D721Med (cell line): ENCODE data around the gene MAP1LC3B2.

ENCODE experiments used
- DNase-seq: peaks from one replicate; pipeline ENCODE4 v3.0.0; 2011; ENCODE audit warnings: low spot score; ENCODE audit not compliant: insufficient read length
- FAIRE-seq: peaks from 2 replicates; lab custom pipeline; 2011; peaks lifted over from hg19 to GRCh38; lab: Jason Lieb, UNC
- CTCF ChIP-seq: IDR thresholded peaks from 2 replicates; pipeline ENCODE4 v1.5.1; 2012; ENCODE audit warnings: mild to moderate bottlenecking, control low read depth; ENCODE audit not compliant: insufficient read depth; ENCODE audit errors: missing control alignments

MAP1LC3B2 gene

GRCh38 chr12:116520801-116521471, 38.2 kb upstream of the MAP1LC3B2 start:
- no peak for DNase-seq
- FAIRE-seq = no peak
- TF ChIP-seq CTCF = no peak

- TF ChIP-seq CTCF = no peak
- no peak for DNase-seq
- no peak for FAIRE-seq
Observed at GRCh38 chr12:116524311-116524710, 34.9 kb upstream of the MAP1LC3B2 start.

- TF ChIP-seq CTCF = no peak
- DNase-seq (no peak), FAIRE-seq (no peak)
Observed at GRCh38 chr12:116524964-116525379, 34.2 kb upstream of the MAP1LC3B2 start.

GRCh38 chr12:116525418-116526001, 33.7 kb upstream of the MAP1LC3B2 start:
- DNase-seq (no peak), FAIRE-seq (no peak)
- TF ChIP-seq CTCF = no peak

DNA sequence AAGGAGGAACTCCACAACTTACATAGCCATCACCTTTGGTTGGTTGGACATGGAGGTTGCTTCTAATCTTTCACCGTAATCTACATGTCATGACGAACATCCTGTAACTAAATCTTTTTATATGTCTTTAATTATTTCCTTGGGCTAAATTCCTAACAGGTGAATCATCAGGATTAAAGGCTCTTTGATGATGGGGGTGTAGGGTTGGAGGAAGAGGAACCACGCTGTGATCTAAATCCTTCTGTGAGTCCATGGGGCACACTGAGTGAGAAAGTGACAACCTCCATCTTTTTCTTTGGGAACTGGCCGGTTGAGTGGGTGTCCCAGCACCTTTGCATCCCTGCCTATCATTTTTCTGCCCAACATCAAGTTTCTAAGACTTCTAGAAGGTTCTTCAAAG, 31.1 kb upstream of the MAP1LC3B2 start:
- DNase-seq (no peak), FAIRE-seq (no peak)
- TF ChIP-seq CTCF = no peak

- no peak for TF ChIP-seq CTCF
- DNase-seq (no peak), FAIRE-seq (no peak)
Observed at GRCh38 chr12:116528498-116528897, 30.7 kb upstream of the MAP1LC3B2 start.

- DNase-seq (no peak), FAIRE-seq (no peak)
Observed at GRCh38 chr12:116529048-116529447, 30.1 kb upstream of the MAP1LC3B2 start.

More at GRCh38 chr12:116529048-116529447, 30.1 kb upstream of the MAP1LC3B2 start:
- no peak for TF ChIP-seq CTCF
